ENCODE measurements around the gene CARMIL1. TPM values are rescaled to one million over a fixed set of nuclear protein-coding genes. Genes with fewer than 3 reads are reported as not detected.

The CARMIL1 gene
- total RNA-seq, 4 donors from 2014 or later, result 13.6 to 33.2 (median 22.2) TPM

DNA sequence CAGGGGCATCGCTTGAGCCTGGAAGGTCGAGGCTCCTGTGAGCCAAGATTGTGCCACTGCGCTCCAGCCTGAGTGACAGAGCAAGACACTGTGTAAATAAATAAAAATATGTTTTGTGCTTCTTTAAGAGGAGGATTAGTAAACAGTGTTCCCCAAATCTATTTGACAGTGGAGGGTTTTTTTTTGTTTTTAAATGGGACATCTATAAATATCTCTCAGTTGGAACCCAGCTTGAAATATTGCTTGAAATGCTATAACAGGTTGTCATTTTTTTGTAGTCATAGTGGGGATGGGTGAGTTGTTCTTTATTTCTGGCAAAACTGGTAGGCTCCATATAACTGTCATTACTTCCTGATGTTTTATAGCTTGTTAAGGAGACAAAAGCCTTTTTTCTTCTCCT lies 54.3 kb downstream of the CARMIL1 start:
- peaks cover 36% of the 10 kb centered on the region for H3K4me1 ChIP-seq
- no peaks in the 10 kb centered on the region for H3K27me3 ChIP-seq
- WGBS, result 91% methylated on average over 3 of the region's 3 CpGs
- TF ChIP-seq, protein P1, sequence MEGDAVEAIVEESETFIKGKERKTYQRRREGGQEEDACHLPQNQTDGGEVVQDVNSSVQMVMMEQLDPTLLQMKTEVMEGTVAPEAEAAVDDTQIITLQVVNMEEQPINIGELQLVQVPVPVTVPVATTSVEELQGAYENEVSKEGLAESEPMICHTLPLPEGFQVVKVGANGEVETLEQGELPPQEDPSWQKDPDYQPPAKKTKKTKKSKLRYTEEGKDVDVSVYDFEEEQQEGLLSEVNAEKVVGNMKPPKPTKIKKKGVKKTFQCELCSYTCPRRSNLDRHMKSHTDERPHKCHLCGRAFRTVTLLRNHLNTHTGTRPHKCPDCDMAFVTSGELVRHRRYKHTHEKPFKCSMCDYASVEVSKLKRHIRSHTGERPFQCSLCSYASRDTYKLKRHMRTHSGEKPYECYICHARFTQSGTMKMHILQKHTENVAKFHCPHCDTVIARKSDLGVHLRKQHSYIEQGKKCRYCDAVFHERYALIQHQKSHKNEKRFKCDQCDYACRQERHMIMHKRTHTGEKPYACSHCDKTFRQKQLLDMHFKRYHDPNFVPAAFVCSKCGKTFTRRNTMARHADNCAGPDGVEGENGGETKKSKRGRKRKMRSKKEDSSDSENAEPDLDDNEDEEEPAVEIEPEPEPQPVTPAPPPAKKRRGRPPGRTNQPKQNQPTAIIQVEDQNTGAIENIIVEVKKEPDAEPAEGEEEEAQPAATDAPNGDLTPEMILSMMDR (IDR thresholded peaks at IDR 0.05), result no peak
- no peak for DNase-seq (ENCODE audit: low spot score in 2 of 2)
- H3K9me3 ChIP-seq, result no peaks in the 10 kb centered on the region
- no peaks in the 10 kb centered on the region for H3K36me3 ChIP-seq
- no peak overlapping the region for H3K27ac ChIP-seq
- no peak overlapping the region for H3K4me3 ChIP-seq

DNA sequence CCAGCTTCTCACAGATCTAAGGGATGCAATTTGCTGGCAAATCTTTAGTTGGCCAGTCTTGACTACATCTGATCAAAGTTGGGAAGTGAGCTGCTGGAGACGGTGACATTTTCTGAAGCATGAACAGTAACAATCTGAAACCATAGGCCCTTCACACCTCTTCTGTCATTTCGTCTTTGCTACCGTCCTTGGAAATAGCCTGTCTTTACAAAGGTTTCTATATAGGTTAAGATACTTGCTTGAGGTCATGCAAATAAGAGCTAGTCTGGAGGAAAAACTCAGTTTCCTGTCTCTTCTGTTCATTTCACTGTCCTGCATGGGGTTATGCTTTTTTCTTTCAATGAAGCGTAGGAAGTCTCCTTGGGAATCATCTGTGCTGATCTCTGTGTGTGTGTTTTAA lies 55.6 kb downstream of the CARMIL1 start:
- H3K4me3 ChIP-seq, result no peak overlapping the region
- no peaks in the 10 kb centered on the region for H3K9me3 ChIP-seq
- peaks cover 36% of the 10 kb centered on the region for H3K4me1 ChIP-seq
- H3K27me3 ChIP-seq, result no peaks in the 10 kb centered on the region
- WGBS, result 80% methylated on average over 4 of the region's 4 CpGs
- DNase-seq (ENCODE audit: low spot score in 2 of 2), result no peak
- TF ChIP-seq POLR2AphosphoS5 (IDR thresholded peaks at IDR 0.05), result no peak
- no peak for TF ChIP-seq EP300 (IDR thresholded peaks at IDR 0.05)
- TF ChIP-seq, protein P1 (IDR thresholded peaks at IDR 0.05), result no peak
- TF ChIP-seq POLR2A (IDR thresholded peaks at IDR 0.05), result no peak
- no peak overlapping the region for H3K27ac ChIP-seq
- no peaks in the 10 kb centered on the region for H3K36me3 ChIP-seq

DNA sequence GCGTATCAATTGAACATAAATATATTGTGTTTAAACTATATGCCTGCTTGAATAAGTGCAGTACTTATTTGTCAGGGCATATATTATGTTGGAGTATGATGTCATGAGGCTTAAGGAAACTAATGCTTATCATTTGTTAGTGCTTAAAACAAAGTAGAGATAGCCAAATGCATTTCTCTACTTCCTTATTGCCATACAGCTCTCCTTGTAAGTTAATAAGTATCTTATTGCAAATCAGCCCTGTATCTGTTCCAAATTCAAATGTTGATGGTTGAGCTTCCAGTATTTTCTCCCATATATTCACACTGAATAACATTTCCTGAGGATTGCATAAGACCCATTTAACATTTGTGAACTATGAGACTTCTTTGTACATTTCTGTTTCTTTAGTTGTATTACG lies 57.8 kb downstream of the CARMIL1 start:
- DNase-seq (ENCODE audit: low spot score in 2 of 2), result no peak
- no peak overlapping the region for H3K4me3 ChIP-seq
- no peak overlapping the region for H3K27ac ChIP-seq
- H3K27me3 ChIP-seq, result no peaks in the 10 kb centered on the region
- no peaks in the 10 kb centered on the region for H3K36me3 ChIP-seq
- TF ChIP-seq, protein P1 (IDR thresholded peaks at IDR 0.05), result no peak
- TF ChIP-seq POLR2A (IDR thresholded peaks at IDR 0.05), result no peak
- no peak for TF ChIP-seq POLR2AphosphoS5 (IDR thresholded peaks at IDR 0.05)
- TF ChIP-seq EP300 (IDR thresholded peaks at IDR 0.05), result no peak
- no peaks in the 10 kb centered on the region for H3K9me3 ChIP-seq
- 91% methylated on average over 2 of the region's 2 CpGs for WGBS
- H3K4me1 ChIP-seq, result peaks cover 22% of the 10 kb centered on the region

DNA sequence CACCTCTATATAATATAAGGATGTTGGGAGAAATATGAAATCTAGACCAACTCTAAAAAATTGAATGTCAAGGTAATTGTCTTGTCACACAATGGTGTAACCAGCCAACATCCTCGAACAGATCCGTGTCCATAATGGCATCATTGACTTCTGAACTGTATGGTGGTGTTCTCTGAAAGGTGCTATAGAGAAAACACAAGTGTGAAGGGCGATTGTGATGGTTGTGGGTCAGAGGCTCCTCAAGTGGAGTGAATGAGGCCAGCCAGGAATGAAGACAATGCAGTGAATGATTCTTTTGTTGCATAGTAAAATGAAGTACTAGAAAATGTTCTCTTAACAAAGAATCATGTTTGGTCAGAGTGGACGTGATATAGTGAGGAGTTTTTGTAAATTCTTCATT lies 58.3 kb downstream of the CARMIL1 start:
- WGBS, result 81% methylated on average over 4 of the region's 4 CpGs
- H3K9me3 ChIP-seq, result no peaks in the 10 kb centered on the region
- H3K36me3 ChIP-seq, result no peaks in the 10 kb centered on the region
- no peaks in the 10 kb centered on the region for H3K27me3 ChIP-seq
- H3K27ac ChIP-seq, result no peak overlapping the region
- TF ChIP-seq EP300 (IDR thresholded peaks at IDR 0.05) (no peak), POLR2AphosphoS5 (IDR thresholded peaks at IDR 0.05) (no peak), POLR2A (IDR thresholded peaks at IDR 0.05) (no peak)
- TF ChIP-seq, protein P1 (IDR thresholded peaks at IDR 0.05), result no peak
- no peak overlapping the region for H3K4me3 ChIP-seq
- DNase-seq (ENCODE audit: low spot score in 2 of 2), result no peak
- H3K4me1 ChIP-seq, result peaks cover 20% of the 10 kb centered on the region

DNA sequence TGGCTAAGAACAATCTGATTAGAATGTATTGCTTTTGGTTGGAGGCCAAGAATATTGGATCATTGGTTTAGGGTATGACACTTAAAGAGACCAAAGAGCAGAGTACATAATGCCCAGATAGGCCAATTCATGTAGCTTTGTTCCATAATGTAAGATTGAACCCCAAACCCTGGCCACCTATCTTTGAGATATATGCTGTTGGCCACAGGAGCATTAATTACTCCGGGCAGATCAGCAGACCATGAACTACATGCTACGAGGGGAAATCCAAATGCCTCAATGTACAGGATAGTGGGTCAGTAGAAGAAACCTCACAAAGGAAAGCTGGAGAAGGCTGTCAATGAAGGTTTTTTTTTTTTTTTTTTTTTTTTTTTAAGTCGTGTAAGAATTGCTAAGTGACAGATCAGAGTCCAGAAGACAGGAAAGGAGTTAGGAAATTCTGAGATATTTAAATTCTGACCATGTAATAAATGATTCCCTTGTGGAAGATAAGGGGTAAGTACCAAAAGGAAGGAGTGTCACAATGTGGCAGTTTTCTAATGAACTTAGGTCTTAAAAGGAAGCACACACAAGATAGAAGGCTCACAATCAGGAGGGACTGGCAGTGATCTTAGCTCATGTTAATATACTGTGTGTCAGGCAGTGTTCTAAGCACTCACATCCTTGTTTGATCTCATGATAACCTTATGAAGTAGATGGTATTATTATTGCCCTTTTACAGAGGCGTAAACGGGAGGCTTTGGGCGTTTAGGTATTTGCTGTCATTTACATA lies 61.4 kb downstream of the CARMIL1 start:
- 72% methylated on average over 6 of the region's 6 CpGs for WGBS
- no peak for DNase-seq (ENCODE audit: low spot score in 2 of 2)
- TF ChIP-seq, protein P1 (IDR thresholded peaks at IDR 0.05), result no peak
- no peak for TF ChIP-seq EP300 (IDR thresholded peaks at IDR 0.05)
- TF ChIP-seq POLR2A (IDR thresholded peaks at IDR 0.05), result no peak
- no peak for TF ChIP-seq POLR2AphosphoS5 (IDR thresholded peaks at IDR 0.05)
- Histone ChIP-seq H3K4me1 (no peaks in the 10 kb centered on the region), H3K9me3 (no peaks in the 10 kb centered on the region), H3K27me3 (no peaks in the 10 kb centered on the region), H3K4me3 (no peak overlapping the region), H3K27ac (no peak overlapping the region), H3K36me3 (no peaks in the 10 kb centered on the region)

Measured in suprapubic skin (tissue), 4 donors.